ENCODE results near the gene CNTNAP2. TPM values are rescaled to one million over a fixed set of nuclear protein-coding genes. Genes with fewer than 3 reads are reported as not detected.

The CNTNAP2 gene
- total RNA-seq, 2 experiments from 2014 or later: not detected

GRCh38 chr7:147413557-147413870 lies 1296.9 kb downstream of the CNTNAP2 start:
- H3K36me3 Mint-ChIP-seq: no peaks in the 10 kb centered on the region
- H3K4me3 Mint-ChIP-seq: no peak overlapping the region
- intact Hi-C loops (cut with micrococcal nuclease): no loop called here
- no peaks in the 10 kb centered on the region for H3K27me3 Mint-ChIP-seq
- no peak overlapping the region for H3K27ac Mint-ChIP-seq
- CTCF ChIA-PET: no interaction called here
- peaks cover 12% of the 10 kb centered on the region for H3K9me3 Mint-ChIP-seq
- POLR2A ChIA-PET: no interaction called here
- no peak for DNase-seq
- no peaks in the 10 kb centered on the region for H3K4me1 Mint-ChIP-seq (ENCODE audit: low read depth)

GRCh38 chr7:147415991-147416390 lies 1299.4 kb downstream of the CNTNAP2 start:
- ChIA-PET POLR2A (no interaction called here), CTCF (no interaction called here)
- no peak for DNase-seq
- intact Hi-C loops (cut with micrococcal nuclease): no loop called here
- Mint-ChIP-seq H3K36me3 (no peaks in the 10 kb centered on the region), H3K4me3 (no peak overlapping the region), H3K27me3 (no peaks in the 10 kb centered on the region), H3K27ac (no peak overlapping the region), H3K4me1 (ENCODE audit: low read depth) (no peaks in the 10 kb centered on the region), H3K9me3 (peaks cover 8% of the 10 kb centered on the region)

GRCh38 chr7:147418966-147419365 lies 1302.4 kb downstream of the CNTNAP2 start:
- POLR2A ChIA-PET: no interaction called here
- Mint-ChIP-seq H3K4me1 (ENCODE audit: low read depth) (no peaks in the 10 kb centered on the region), H3K4me3 (no peak overlapping the region), H3K27me3 (no peaks in the 10 kb centered on the region), H3K9me3 (peaks cover 11% of the 10 kb centered on the region), H3K27ac (no peak overlapping the region), H3K36me3 (no peaks in the 10 kb centered on the region)
- CTCF ChIA-PET: no interaction called here
- no peak for DNase-seq
- intact Hi-C loops (cut with micrococcal nuclease): no loop called here

GRCh38 chr7:147423875-147424274 lies 1307.3 kb downstream of the CNTNAP2 start:
- H3K36me3 Mint-ChIP-seq: no peaks in the 10 kb centered on the region
- H3K9me3 Mint-ChIP-seq: peaks cover 11% of the 10 kb centered on the region
- H3K27ac Mint-ChIP-seq: no peak overlapping the region
- no peaks in the 10 kb centered on the region for H3K27me3 Mint-ChIP-seq
- intact Hi-C loops (cut with micrococcal nuclease): no loop called here
- no peak overlapping the region for H3K4me3 Mint-ChIP-seq
- no peak for DNase-seq
- H3K4me1 Mint-ChIP-seq (ENCODE audit: low read depth): no peaks in the 10 kb centered on the region
- ChIA-PET POLR2A (no interaction called here), CTCF (no interaction called here)

GRCh38 chr7:147428075-147428474 lies 1311.5 kb downstream of the CNTNAP2 start:
- no peak overlapping the region for H3K27ac Mint-ChIP-seq
- no peak for DNase-seq
- intact Hi-C loops (cut with micrococcal nuclease): no loop called here
- H3K4me3 Mint-ChIP-seq: no peak overlapping the region
- H3K4me1 Mint-ChIP-seq (ENCODE audit: low read depth): no peaks in the 10 kb centered on the region
- no peaks in the 10 kb centered on the region for H3K27me3 Mint-ChIP-seq
- peaks cover 15% of the 10 kb centered on the region for H3K9me3 Mint-ChIP-seq
- POLR2A ChIA-PET: no interaction called here
- CTCF ChIA-PET: no interaction called here
- H3K36me3 Mint-ChIP-seq: no peaks in the 10 kb centered on the region

GRCh38 chr7:147429961-147430360 lies 1313.4 kb downstream of the CNTNAP2 start:
- peaks cover 19% of the 10 kb centered on the region for H3K9me3 Mint-ChIP-seq
- CTCF ChIA-PET: no interaction called here
- no peak overlapping the region for H3K27ac Mint-ChIP-seq
- intact Hi-C loops (cut with micrococcal nuclease): no loop called here
- POLR2A ChIA-PET: no interaction called here
- H3K4me1 Mint-ChIP-seq (ENCODE audit: low read depth): no peaks in the 10 kb centered on the region
- H3K27me3 Mint-ChIP-seq: no peaks in the 10 kb centered on the region
- no peaks in the 10 kb centered on the region for H3K36me3 Mint-ChIP-seq
- no peak overlapping the region for H3K4me3 Mint-ChIP-seq
- no peak for DNase-seq

- Mint-ChIP-seq H3K4me1 (ENCODE audit: low read depth) (no peaks in the 10 kb centered on the region), H3K4me3 (no peak overlapping the region), H3K36me3 (no peaks in the 10 kb centered on the region), H3K9me3 (peaks cover 14% of the 10 kb centered on the region), H3K27ac (no peak overlapping the region), H3K27me3 (no peaks in the 10 kb centered on the region)
- ChIA-PET CTCF (no interaction called here), POLR2A (no interaction called here)
- intact Hi-C loops (cut with micrococcal nuclease): no loop called here
- no peak for DNase-seq
Observed at GRCh38 chr7:147432079-147432478, 1315.5 kb downstream of the CNTNAP2 start.

GRCh38 chr7:147432576-147432975 lies 1316.0 kb downstream of the CNTNAP2 start:
- peaks cover 10% of the 10 kb centered on the region for H3K9me3 Mint-ChIP-seq
- no peaks in the 10 kb centered on the region for H3K36me3 Mint-ChIP-seq
- no peak for DNase-seq
- ChIA-PET POLR2A (no interaction called here), CTCF (no interaction called here)
- intact Hi-C loops (cut with micrococcal nuclease): no loop called here
- no peaks in the 10 kb centered on the region for H3K27me3 Mint-ChIP-seq
- no peaks in the 10 kb centered on the region for H3K4me1 Mint-ChIP-seq (ENCODE audit: low read depth)
- H3K4me3 Mint-ChIP-seq: no peak overlapping the region
- no peak overlapping the region for H3K27ac Mint-ChIP-seq

GRCh38 chr7:147436718-147437117 lies 1320.1 kb downstream of the CNTNAP2 start:
- ChIA-PET CTCF (no interaction called here), POLR2A (no interaction called here)
- Mint-ChIP-seq H3K4me1 (ENCODE audit: low read depth) (no peaks in the 10 kb centered on the region), H3K27me3 (no peaks in the 10 kb centered on the region), H3K4me3 (no peak overlapping the region), H3K36me3 (no peaks in the 10 kb centered on the region), H3K9me3 (peaks cover 17% of the 10 kb centered on the region), H3K27ac (no peak overlapping the region)
- intact Hi-C loops (cut with micrococcal nuclease): no loop called here
- DNase-seq: no peak

GRCh38 chr7:147438216-147438615 lies 1321.6 kb downstream of the CNTNAP2 start:
- H3K27me3 Mint-ChIP-seq: no peaks in the 10 kb centered on the region
- no peak overlapping the region for H3K27ac Mint-ChIP-seq
- no peak overlapping the region for H3K4me3 Mint-ChIP-seq
- no peaks in the 10 kb centered on the region for H3K36me3 Mint-ChIP-seq
- ChIA-PET POLR2A (no interaction called here), CTCF (no interaction called here)
- no peak for DNase-seq
- peaks cover 22% of the 10 kb centered on the region for H3K9me3 Mint-ChIP-seq
- no peaks in the 10 kb centered on the region for H3K4me1 Mint-ChIP-seq (ENCODE audit: low read depth)
- intact Hi-C loops (cut with micrococcal nuclease): no loop called here

- peaks cover 22% of the 10 kb centered on the region for H3K9me3 Mint-ChIP-seq
- no peak for DNase-seq
- no peak overlapping the region for H3K27ac Mint-ChIP-seq
- intact Hi-C loops (cut with micrococcal nuclease): no loop called here
- CTCF ChIA-PET: no interaction called here
- H3K36me3 Mint-ChIP-seq: no peaks in the 10 kb centered on the region
- POLR2A ChIA-PET: no interaction called here
- no peak overlapping the region for H3K4me3 Mint-ChIP-seq
- H3K27me3 Mint-ChIP-seq: no peaks in the 10 kb centered on the region
- H3K4me1 Mint-ChIP-seq (ENCODE audit: low read depth): no peaks in the 10 kb centered on the region
Observed at GRCh38 chr7:147443942-147444341, 1327.3 kb downstream of the CNTNAP2 start.

- Mint-ChIP-seq H3K4me1 (ENCODE audit: low read depth) (no peaks in the 10 kb centered on the region), H3K27ac (no peak overlapping the region), H3K9me3 (peaks cover 3% of the 10 kb centered on the region), H3K4me3 (no peak overlapping the region), H3K27me3 (no peaks in the 10 kb centered on the region), H3K36me3 (no peaks in the 10 kb centered on the region)
- intact Hi-C loops (cut with micrococcal nuclease): no loop called here
- CTCF ChIA-PET: no interaction called here
- POLR2A ChIA-PET: no interaction called here
- DNase-seq: no peak
Observed at GRCh38 chr7:147452816-147453215, 1336.2 kb downstream of the CNTNAP2 start.

GRCh38 chr7:147465223-147465622 lies 1348.6 kb downstream of the CNTNAP2 start:
- ChIA-PET CTCF (no interaction called here), POLR2A (no interaction called here)
- Mint-ChIP-seq H3K36me3 (no peaks in the 10 kb centered on the region), H3K27me3 (no peaks in the 10 kb centered on the region), H3K4me3 (no peak overlapping the region), H3K4me1 (ENCODE audit: low read depth) (no peaks in the 10 kb centered on the region), H3K27ac (no peak overlapping the region), H3K9me3 (peaks cover 6% of the 10 kb centered on the region)
- no peak for DNase-seq
- intact Hi-C loops (cut with micrococcal nuclease): no loop called here

GRCh38 chr7:147472556-147472955 lies 1356.0 kb downstream of the CNTNAP2 start:
- Mint-ChIP-seq H3K4me1 (ENCODE audit: low read depth) (no peaks in the 10 kb centered on the region), H3K9me3 (no peaks in the 10 kb centered on the region), H3K4me3 (no peak overlapping the region), H3K27ac (no peak overlapping the region), H3K36me3 (no peaks in the 10 kb centered on the region), H3K27me3 (no peaks in the 10 kb centered on the region)
- ChIA-PET CTCF (no interaction called here), POLR2A (no interaction called here)
- DNase-seq: no peak
- intact Hi-C loops (cut with micrococcal nuclease): no loop called here
